Ectodermal cell (in vitro differentiated cells): ENCODE data around the gene LRRC38.

Source experiments
- H3K27ac ChIP-seq: 2 replicates; pipeline ENCODE4 v1.7.0; 2013; ENCODE audit warnings: mild to moderate bottlenecking, low read depth, low read length; ENCODE audit not compliant: insufficient read depth, poor library complexity, severe bottlenecking
- H3K27me3 ChIP-seq: 2 replicates; pipeline ENCODE4 v1.7.0; 2013; ENCODE audit warnings: mild to moderate bottlenecking, low read length; ENCODE audit not compliant: insufficient read depth, control insufficient read depth, poor library complexity, severe bottlenecking
- H3K36me3 ChIP-seq: one replicate; pipeline ENCODE4 v1.7.0; 2013; ENCODE audit warnings: low read length; ENCODE audit not compliant: control insufficient read depth, insufficient read depth
- H3K4me1 ChIP-seq: one replicate; pipeline ENCODE4 v1.7.0; 2013; ENCODE audit warnings: low read length; ENCODE audit not compliant: control insufficient read depth, insufficient read depth
- H3K4me3 ChIP-seq: 2 replicates; pipeline ENCODE4 v1.7.0; 2013; ENCODE audit warnings: low read depth, low read length, control low read depth; ENCODE audit not compliant: insufficient read depth
- H3K9me3 ChIP-seq: 2 replicates; pipeline ENCODE4 v1.7.0; 2013; ENCODE audit warnings: mild to moderate bottlenecking, low read length, moderate library complexity; ENCODE audit not compliant: control insufficient read depth
- WGBS, 2 experiments: methylation state at CpG; one replicate each; pipeline ENCODE4 v1.1.7; 2013; ENCODE audit warnings: missing lambda C conversion rate in 2 of 2; 5-methylcytosine and 5-hydroxymethylcytosine counted together

The LRRC38 gene

GRCh38 chr1:13499422-13499821 lies 14.4 kb downstream of the LRRC38 start:
- Histone ChIP-seq H3K27me3 (no peaks in the 10 kb centered on the region), H3K27ac (no peak overlapping the region), H3K36me3 (no peaks in the 10 kb centered on the region), H3K4me3 (no peak overlapping the region), H3K9me3 (no peaks in the 10 kb centered on the region), H3K4me1 (peaks cover 12% of the 10 kb centered on the region)
- WGBS, 2 experiments, result 55 to 64% methylated on average over 4 to 5 of the region's 5 CpGs

DNA sequence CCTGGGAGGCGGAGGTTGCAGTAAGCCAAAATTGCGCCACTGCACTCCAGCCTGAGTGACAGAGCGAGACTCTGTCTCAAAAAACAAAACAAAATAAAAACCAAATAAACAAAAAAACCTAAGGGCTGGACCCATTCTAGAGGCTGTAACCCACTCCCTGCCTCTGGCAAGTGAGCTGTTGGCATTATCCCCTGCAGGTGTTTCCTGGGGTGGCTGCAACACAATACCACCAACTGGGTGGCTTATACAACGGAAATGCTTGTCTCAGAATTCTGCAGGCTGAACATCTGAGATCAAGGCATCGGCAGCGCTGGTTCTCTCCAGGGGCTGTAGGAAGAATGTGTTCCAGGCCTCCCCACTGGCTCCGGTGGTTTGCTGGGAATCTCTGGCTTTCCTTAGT lies 15.2 kb downstream of the LRRC38 start:
- Histone ChIP-seq H3K27ac (no peak overlapping the region), H3K4me1 (peaks cover 12% of the 10 kb centered on the region), H3K4me3 (no peak overlapping the region), H3K27me3 (no peaks in the 10 kb centered on the region), H3K9me3 (no peaks in the 10 kb centered on the region), H3K36me3 (no peaks in the 10 kb centered on the region)
- 54 to 57% methylated on average over 7 of the region's 7 CpGs for WGBS, 2 experiments

DNA sequence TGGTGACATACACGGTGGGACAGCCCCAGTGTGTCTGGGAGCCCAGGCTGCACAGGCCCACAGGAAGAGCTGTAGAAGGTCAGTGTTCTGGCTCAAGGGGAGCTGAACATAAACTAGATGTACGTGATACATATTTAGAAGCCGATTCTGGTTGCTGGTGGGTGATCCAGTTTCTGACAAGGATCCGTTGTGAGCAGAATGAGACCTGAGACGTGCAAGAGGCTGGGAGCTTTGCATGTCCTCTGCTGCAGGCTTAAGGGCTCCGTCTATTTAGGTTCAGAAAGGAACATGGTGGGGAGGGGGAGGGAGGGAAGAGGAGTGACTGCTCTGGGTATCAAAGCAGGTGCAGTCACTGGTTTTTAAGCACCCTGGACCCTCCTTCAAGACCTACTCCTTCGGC lies 18.6 kb downstream of the LRRC38 start:
- Histone ChIP-seq H3K27ac (no peak overlapping the region), H3K36me3 (no peaks in the 10 kb centered on the region), H3K27me3 (no peaks in the 10 kb centered on the region), H3K4me3 (no peak overlapping the region), H3K9me3 (no peaks in the 10 kb centered on the region), H3K4me1 (peaks cover 12% of the 10 kb centered on the region)
- WGBS, 2 experiments, result 81 to 83% methylated on average over 7 of the region's 7 CpGs

- no peak overlapping the region for H3K4me3 ChIP-seq
- no peak overlapping the region for H3K27ac ChIP-seq
- WGBS, 2 experiments, result 86% methylated on average over 6 of the region's 6 CpGs
- H3K27me3 ChIP-seq, result no peaks in the 10 kb centered on the region
- no peaks in the 10 kb centered on the region for H3K36me3 ChIP-seq
- peaks cover 10% of the 10 kb centered on the region for H3K4me1 ChIP-seq
- H3K9me3 ChIP-seq, result no peaks in the 10 kb centered on the region
Observed at GRCh38 chr1:13494712-13495111, 19.1 kb downstream of the LRRC38 start.

DNA sequence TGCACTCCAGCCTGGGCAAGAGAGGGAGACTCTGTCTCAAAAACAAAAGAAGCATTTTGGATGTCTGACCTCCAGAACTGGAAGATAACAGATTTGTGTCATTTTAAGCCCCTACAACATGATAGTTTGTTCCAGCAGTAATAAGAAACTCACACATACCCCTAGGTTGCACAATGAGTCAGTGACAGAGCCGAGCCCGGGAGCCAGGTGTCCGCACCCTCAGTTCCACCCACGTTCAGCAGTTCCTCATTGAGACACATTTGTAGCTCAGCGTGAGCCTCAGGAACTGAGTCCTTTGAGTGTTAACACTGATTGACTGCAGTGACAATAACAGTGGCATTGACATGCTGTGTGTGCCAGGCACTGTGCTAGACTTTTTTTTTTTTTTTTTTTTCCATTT lies 19.8 kb downstream of the LRRC38 start:
- Histone ChIP-seq H3K9me3 (no peaks in the 10 kb centered on the region), H3K27me3 (no peaks in the 10 kb centered on the region), H3K4me3 (no peak overlapping the region), H3K4me1 (peaks cover 4% of the 10 kb centered on the region), H3K36me3 (no peaks in the 10 kb centered on the region), H3K27ac (no peak overlapping the region)
- WGBS, 2 experiments, result 86 to 92% methylated on average over 5 of the region's 5 CpGs

DNA sequence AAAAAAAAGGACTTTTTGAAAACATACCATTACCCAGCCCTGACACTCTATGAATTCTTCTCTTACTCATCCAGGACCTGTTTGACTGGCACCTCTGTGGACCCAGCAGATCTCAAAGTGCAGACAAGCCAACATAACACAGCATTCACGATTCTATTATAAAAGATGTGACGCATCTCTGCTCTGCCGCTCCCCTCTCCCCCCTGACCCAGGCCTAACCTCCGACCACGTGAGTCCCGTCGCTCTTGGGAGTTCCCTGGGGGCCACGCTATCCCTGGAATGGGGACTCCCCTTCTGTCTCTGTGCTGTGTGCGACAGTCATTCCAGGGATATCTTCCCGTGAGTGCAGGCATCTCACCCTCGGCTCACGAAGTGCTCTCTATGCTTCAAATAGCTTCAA lies 21.1 kb downstream of the LRRC38 start:
- WGBS, 2 experiments, result 81 to 83% methylated on average over 12 of the region's 12 CpGs
- Histone ChIP-seq H3K9me3 (no peaks in the 10 kb centered on the region), H3K36me3 (no peaks in the 10 kb centered on the region), H3K4me3 (no peak overlapping the region), H3K4me1 (no peaks in the 10 kb centered on the region), H3K27me3 (no peaks in the 10 kb centered on the region), H3K27ac (no peak overlapping the region)

DNA sequence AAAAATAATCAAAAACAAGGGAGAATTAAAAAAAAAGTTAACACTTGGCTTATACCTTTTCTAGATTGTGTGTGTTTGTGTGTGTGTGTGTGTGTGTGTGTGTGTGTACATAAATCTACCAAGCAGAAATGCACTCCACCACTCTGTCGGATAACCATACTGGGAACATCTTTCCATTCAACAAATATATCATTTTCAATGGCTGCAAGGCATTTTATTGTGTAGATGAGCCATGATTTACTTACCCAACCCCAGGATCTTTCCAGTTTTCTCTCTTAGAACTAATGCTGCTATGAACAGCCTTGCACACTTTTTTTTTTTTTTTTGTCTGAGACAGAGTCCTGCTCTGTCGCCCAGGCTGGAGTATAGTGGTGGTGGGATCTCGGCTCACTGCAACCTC lies 25.8 kb downstream of the LRRC38 start:
- H3K4me3 ChIP-seq, result no peak overlapping the region
- H3K27ac ChIP-seq, result no peak overlapping the region
- no peaks in the 10 kb centered on the region for H3K9me3 ChIP-seq
- WGBS, 2 experiments, result 89 to 93% methylated on average over 2 to 3 of the region's 3 CpGs
- no peaks in the 10 kb centered on the region for H3K4me1 ChIP-seq
- no peaks in the 10 kb centered on the region for H3K36me3 ChIP-seq
- H3K27me3 ChIP-seq, result no peaks in the 10 kb centered on the region

DNA sequence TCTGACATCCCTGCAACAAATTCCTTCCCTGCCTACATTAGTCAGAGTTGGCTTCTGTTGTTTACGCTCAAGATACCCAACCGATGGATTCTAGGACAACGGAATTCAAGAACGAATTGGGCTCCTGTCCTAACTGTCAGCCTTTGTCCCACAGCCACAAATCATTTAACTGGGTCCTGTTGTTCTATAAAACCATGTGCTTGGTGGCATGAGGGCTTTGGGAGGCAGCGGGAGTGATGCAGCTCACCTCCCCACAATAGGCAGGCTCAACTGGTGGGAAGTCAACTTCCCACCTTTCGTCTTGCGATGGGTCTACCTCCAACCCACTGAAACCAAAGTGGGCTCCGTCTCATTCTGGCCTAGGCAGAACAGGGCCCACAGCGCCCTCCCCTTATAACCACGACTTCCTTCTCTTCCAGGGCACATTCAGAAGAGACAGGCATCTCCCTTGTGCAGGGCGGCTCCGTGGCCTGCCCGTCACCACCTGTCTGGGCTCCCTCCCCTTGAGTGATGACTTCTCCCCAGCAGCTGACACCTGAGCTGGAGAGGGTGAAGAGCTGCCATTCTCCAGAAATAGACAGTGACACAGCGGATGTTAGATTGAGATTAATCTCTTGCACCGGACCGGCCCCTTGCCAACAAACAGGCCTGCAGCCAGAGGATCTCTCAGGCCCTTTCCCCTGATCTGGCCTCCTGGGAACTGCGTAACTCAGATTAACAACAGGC lies 26.5 kb downstream of the LRRC38 start:
- WGBS, 2 experiments, result 92 to 94% methylated on average over 17 of the region's 17 CpGs
- Histone ChIP-seq H3K27ac (no peak overlapping the region), H3K36me3 (no peaks in the 10 kb centered on the region)

GRCh38 chr1:13483946-13484345 lies 29.9 kb downstream of the LRRC38 start:
- Histone ChIP-seq H3K36me3 (no peaks in the 10 kb centered on the region), H3K4me3 (no peak overlapping the region), H3K27ac (no peak overlapping the region), H3K9me3 (no peaks in the 10 kb centered on the region), H3K4me1 (no peaks in the 10 kb centered on the region), H3K27me3 (no peaks in the 10 kb centered on the region)
- 87 to 88% methylated on average over 10 of the region's 12 CpGs for WGBS, 2 experiments

More for the DNA sequence above, 26.5 kb downstream of the LRRC38 start:
- H3K27me3 ChIP-seq, result no peaks in the 10 kb centered on the region
- no peaks in the 10 kb centered on the region for H3K4me1 ChIP-seq
- H3K4me3 ChIP-seq, result no peak overlapping the region
- H3K9me3 ChIP-seq, result no peaks in the 10 kb centered on the region

DNA sequence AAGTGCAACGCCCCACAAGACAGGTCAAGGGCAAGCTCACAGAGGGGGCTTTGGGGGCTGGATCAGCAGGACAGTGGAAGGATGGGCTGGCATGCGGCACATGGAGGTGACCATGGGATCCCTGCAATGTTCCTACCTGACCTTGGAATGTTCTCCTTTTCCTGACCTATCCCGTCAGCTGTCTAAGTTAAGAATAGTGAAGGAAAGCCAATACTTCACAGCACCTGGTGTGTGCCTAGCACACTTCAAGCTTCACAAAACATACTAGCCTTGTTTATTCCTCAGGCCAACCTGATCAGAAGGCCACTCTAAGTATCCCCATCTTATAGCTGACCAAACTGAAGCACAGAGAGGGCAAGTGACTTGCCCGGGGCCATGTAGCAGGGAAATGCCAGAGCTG lies 31.2 kb downstream of the LRRC38 start:
- WGBS, 2 experiments, result 88 to 93% methylated on average over 3 of the region's 4 CpGs
- Histone ChIP-seq H3K27ac (no peak overlapping the region), H3K36me3 (no peaks in the 10 kb centered on the region), H3K4me1 (no peaks in the 10 kb centered on the region), H3K9me3 (no peaks in the 10 kb centered on the region), H3K4me3 (no peak overlapping the region), H3K27me3 (no peaks in the 10 kb centered on the region)
